Tibial nerve (tissue), 4 donors: ENCODE results near the gene TMPRSS15.

Experiments used
- EP300 ChIP-seq, 2 donors: sonication (generic); formaldehyde crosslinking; IDR thresholded peaks; one replicate each; pipeline ENCODE4 v1.6.1; 2017; ENCODE audit warnings: antibody characterized with exemption in 2 of 2, mild to moderate bottlenecking in 1 of 2
- POLR2A ChIP-seq, 2 donors: fragments of 450-650 bp; IDR thresholded peaks; one replicate each; pipeline ENCODE4 v1.6.1; 2017; ENCODE audit warnings: antibody characterized with exemption in 2 of 2, mild to moderate bottlenecking in 2 of 2, moderate library complexity in 2 of 2
- TF ChIP-seq, protein P1 (sequence below), 5 experiments: fragments of 200-600 bp in 3 of 5; fragments of 450-650 bp in 2 of 5; sonication (generic) in 3 of 5; IDR thresholded peaks; one replicate each; pipeline ENCODE4 v1.5.1; 2016 to 2019; ENCODE audit warnings: antibody characterized with exemption in 5 of 5, mild to moderate bottlenecking in 3 of 5, moderate library complexity in 2 of 5

DNA sequence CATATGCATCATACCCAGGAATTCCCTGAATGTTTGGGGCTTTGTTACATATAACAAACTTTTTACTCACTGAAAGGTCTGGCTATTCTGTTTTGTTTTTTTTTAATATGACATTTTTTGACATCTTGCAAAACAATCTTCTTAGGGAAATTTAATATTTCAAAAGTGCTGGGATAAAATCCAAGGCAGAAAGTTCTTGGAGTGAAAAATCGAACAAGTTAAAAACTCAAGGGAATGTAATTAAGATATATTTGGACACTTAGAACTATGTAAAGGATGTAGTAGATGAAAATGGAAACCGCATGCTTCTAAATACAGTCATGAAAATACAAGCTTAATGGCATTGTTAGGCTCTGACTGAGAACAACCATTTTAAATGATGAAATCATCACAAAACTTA, 150.4 kb downstream of the TMPRSS15 start:
- TF ChIP-seq, protein P1, sequence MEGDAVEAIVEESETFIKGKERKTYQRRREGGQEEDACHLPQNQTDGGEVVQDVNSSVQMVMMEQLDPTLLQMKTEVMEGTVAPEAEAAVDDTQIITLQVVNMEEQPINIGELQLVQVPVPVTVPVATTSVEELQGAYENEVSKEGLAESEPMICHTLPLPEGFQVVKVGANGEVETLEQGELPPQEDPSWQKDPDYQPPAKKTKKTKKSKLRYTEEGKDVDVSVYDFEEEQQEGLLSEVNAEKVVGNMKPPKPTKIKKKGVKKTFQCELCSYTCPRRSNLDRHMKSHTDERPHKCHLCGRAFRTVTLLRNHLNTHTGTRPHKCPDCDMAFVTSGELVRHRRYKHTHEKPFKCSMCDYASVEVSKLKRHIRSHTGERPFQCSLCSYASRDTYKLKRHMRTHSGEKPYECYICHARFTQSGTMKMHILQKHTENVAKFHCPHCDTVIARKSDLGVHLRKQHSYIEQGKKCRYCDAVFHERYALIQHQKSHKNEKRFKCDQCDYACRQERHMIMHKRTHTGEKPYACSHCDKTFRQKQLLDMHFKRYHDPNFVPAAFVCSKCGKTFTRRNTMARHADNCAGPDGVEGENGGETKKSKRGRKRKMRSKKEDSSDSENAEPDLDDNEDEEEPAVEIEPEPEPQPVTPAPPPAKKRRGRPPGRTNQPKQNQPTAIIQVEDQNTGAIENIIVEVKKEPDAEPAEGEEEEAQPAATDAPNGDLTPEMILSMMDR (IDR thresholded peaks at IDR 0.05) = no peak
- TF ChIP-seq EP300 (IDR thresholded peaks at IDR 0.05) = no peak
- no peak for TF ChIP-seq POLR2A (IDR thresholded peaks at IDR 0.05)
